Measurements from ENCODE around the gene PPP1R12C. TPM values are rescaled to one million over a fixed set of nuclear protein-coding genes. Genes with fewer than 3 reads are reported as not detected.

PPP1R12C gene
- total RNA-seq, 1 experiment from 2014 or later = 110 TPM

GRCh38 chr19:55084416-55084815 is 33.0 kb downstream of the PPP1R12C start:
- BruUV-seq (replicated peaks) = no TSS peak
- H3K36me3 ChIP-seq (ENCODE audit: low read depth) = peaks cover 16% of the 10 kb centered on the region
- no peak overlapping the region for H3K4me2 ChIP-seq
- peaks cover 76% of the 10 kb centered on the region for H3F3A ChIP-seq (ENCODE audit: insufficient read depth, low read depth)
- no peak overlapping the region for H3K27ac ChIP-seq
- no peak overlapping the region for H3K4me3 ChIP-seq
- intact Hi-C loops (cut with micrococcal nuclease; ENCODE audit: unreplicated experiment) = no loop called here
- DNase-seq = peak in 1 of 2 experiments; percentile 5
- H2AFZ ChIP-seq = no peak overlapping the region
- ChIA-PET POLR2A (ENCODE audit: unreplicated experiment) (interaction anchor here (0.5 to 0.6 kb wide), 2 partner anchors 72 to 657 kb away, joined by 4 to 7 read pairs; no protein-coding TSS in a partner anchor), CTCF (no interaction called here)
- no peaks in the 10 kb centered on the region for H3K4me1 ChIP-seq (replicated peaks; ENCODE audit: insufficient read depth)
- H3K79me2 ChIP-seq (ENCODE audit: low read depth) = no peaks in the 10 kb centered on the region
- H4K20me1 ChIP-seq (ENCODE audit: insufficient read depth) = peaks cover 12% of the 10 kb centered on the region
- H3K9me2 ChIP-seq (ENCODE audit: insufficient read depth) = no peaks in the 10 kb centered on the region
- no peaks in the 10 kb centered on the region for H3K9me3 ChIP-seq (ENCODE audit: insufficient read depth, low read depth)
- no peaks in the 10 kb centered on the region for H3K27me3 ChIP-seq (ENCODE audit: insufficient read depth, low read depth)
- TF ChIP-seq CTCF (conservative IDR thresholded peaks at IDR 0.05) (no peak), EZH2 (IDR thresholded peaks at IDR 0.05; ENCODE audit: low read depth) (no peak)

- Histone ChIP-seq H3K9me3 (ENCODE audit: insufficient read depth, low read depth) (no peaks in the 10 kb centered on the region), H3K4me2 (no peak overlapping the region), H3K4me1 (replicated peaks; ENCODE audit: insufficient read depth) (no peaks in the 10 kb centered on the region), H4K20me1 (ENCODE audit: insufficient read depth) (peaks cover 10% of the 10 kb centered on the region; the same call in 1 of the 2 replicates), H3K9me2 (ENCODE audit: insufficient read depth) (no peaks in the 10 kb centered on the region), H3K79me2 (ENCODE audit: low read depth) (no peaks in the 10 kb centered on the region), H3K36me3 (ENCODE audit: low read depth) (peaks cover 16% of the 10 kb centered on the region), H3K27ac (no peak overlapping the region), H3K27me3 (ENCODE audit: insufficient read depth, low read depth) (no peaks in the 10 kb centered on the region), H3K4me3 (no peak overlapping the region), H2AFZ (no peak overlapping the region), H3F3A (ENCODE audit: insufficient read depth, low read depth) (peaks cover 77% of the 10 kb centered on the region; the same call in 1 of the 2 replicates)
- no peak for TF ChIP-seq EZH2 (IDR thresholded peaks at IDR 0.05; ENCODE audit: low read depth)
- no peak for TF ChIP-seq CTCF (conservative IDR thresholded peaks at IDR 0.05)
- CTCF ChIA-PET = no interaction called here
- DNase-seq = peak in 1 of 2 experiments; percentile 5
- no TSS peak for BruUV-seq (replicated peaks)
- intact Hi-C loops (cut with micrococcal nuclease; ENCODE audit: unreplicated experiment) = no loop called here
- POLR2A ChIA-PET (ENCODE audit: unreplicated experiment) = no interaction called here
Observed at GRCh38 chr19:55083004-55083850, 34.2 kb downstream of the PPP1R12C start.

- Histone ChIP-seq H3K4me2 (no peak overlapping the region), H3K27ac (no peak overlapping the region), H2AFZ (no peak overlapping the region), H3K9me2 (ENCODE audit: insufficient read depth) (no peaks in the 10 kb centered on the region), H4K20me1 (ENCODE audit: insufficient read depth) (peaks cover 10% of the 10 kb centered on the region; the same call in 1 of the 2 replicates), H3K4me3 (no peak overlapping the region), H3K79me2 (ENCODE audit: low read depth) (0 out of 2 replicates have a peak, but pooled peaks cover under 1% of the 10 kb centered on the region), H3K4me1 (replicated peaks; ENCODE audit: insufficient read depth) (no peaks in the 10 kb centered on the region), H3K9me3 (ENCODE audit: insufficient read depth, low read depth) (no peaks in the 10 kb centered on the region), H3F3A (ENCODE audit: insufficient read depth, low read depth) (peaks cover 68% of the 10 kb centered on the region; the same call in 1 of the 2 replicates), H3K36me3 (ENCODE audit: low read depth) (peaks cover 14% of the 10 kb centered on the region), H3K27me3 (ENCODE audit: insufficient read depth, low read depth) (no peaks in the 10 kb centered on the region)
- no peak for TF ChIP-seq CTCF (conservative IDR thresholded peaks at IDR 0.05)
- TF ChIP-seq EZH2 (IDR thresholded peaks at IDR 0.05; ENCODE audit: low read depth) = no peak
- CTCF ChIA-PET = no interaction called here
- peak in 1 of 2 experiments; percentile 35 for DNase-seq
- BruUV-seq (replicated peaks) = no TSS peak
- POLR2A ChIA-PET (ENCODE audit: unreplicated experiment) = no interaction called here
- intact Hi-C loops (cut with micrococcal nuclease; ENCODE audit: unreplicated experiment) = no loop called here
Observed at GRCh38 chr19:55082020-55082851, 35.2 kb downstream of the PPP1R12C start.

All from PC-9 (cell line).